ENCODE results near the gene PAX3. TPM values are rescaled to one million over a fixed set of nuclear protein-coding genes. Genes with fewer than 3 reads are reported as not detected.

The PAX3 gene
- total RNA-seq, 3 donors from 2014 or later (not counting 1 experiment from before 2014, with no cell fraction given) = not detected

DNA sequence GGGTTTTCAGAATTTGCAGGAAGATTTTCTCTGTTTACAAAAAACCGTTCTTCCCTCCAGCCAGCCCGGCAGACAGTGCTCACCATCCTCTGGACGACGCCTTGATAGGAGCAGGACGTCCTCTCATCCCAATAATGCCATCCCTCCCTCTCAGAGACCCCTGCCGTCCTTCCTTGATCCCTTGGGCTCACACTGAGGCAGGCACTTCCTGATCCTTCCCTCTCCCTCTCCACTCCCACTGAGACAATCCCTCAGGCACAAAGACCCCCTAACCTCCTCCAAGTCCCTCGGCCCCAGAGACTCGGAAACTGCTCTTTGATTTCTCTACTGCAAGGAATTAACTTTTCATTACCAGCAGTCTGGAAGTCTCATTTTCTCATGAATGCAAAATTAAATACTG is 42.5 kb downstream of the PAX3 start:
- no peak for ATAC-seq
- 38% methylated on average over 8 of the region's 8 CpGs for WGBS (ENCODE audit: insufficient coverage)
- H3K27ac Mint-ChIP-seq = no peak overlapping the region

GRCh38 chr2:222255090-222255489 is 43.7 kb downstream of the PAX3 start:
- DNase-seq (no peak), ATAC-seq (no peak)
- Histone ChIP-seq H3K36me3 (ENCODE audit: control insufficient read depth, insufficient read depth, low read length) (no peaks in the 10 kb centered on the region), H3K4me1 (ENCODE audit: control insufficient read depth, insufficient read depth, low read length) (no peaks in the 10 kb centered on the region), H3K27me3 (ENCODE audit: control insufficient read depth, insufficient read depth, low read length) (no peaks in the 10 kb centered on the region), H3K27ac (ENCODE audit: low read length) (no peak overlapping the region), H3K4me3 (ENCODE audit: low read length) (no peak overlapping the region), H3K9me3 (ENCODE audit: control insufficient read depth, insufficient read depth, low read length) (no peaks in the 10 kb centered on the region)
- Mint-ChIP-seq H3K27me3 (ENCODE audit: low read depth in 2 of 2) (peaks cover 0 to 6% of the 10 kb centered on the region in 2 donors), H3K27ac (no peak overlapping the region), H3K9me3 (peaks cover 0 to 2% of the 10 kb centered on the region in 2 donors), H3K4me3 (no peak overlapping the region), H3K36me3 (no peaks in the 10 kb centered on the region), H3K4me1 (no peaks in the 10 kb centered on the region)
- TF ChIP-seq, protein P1, sequence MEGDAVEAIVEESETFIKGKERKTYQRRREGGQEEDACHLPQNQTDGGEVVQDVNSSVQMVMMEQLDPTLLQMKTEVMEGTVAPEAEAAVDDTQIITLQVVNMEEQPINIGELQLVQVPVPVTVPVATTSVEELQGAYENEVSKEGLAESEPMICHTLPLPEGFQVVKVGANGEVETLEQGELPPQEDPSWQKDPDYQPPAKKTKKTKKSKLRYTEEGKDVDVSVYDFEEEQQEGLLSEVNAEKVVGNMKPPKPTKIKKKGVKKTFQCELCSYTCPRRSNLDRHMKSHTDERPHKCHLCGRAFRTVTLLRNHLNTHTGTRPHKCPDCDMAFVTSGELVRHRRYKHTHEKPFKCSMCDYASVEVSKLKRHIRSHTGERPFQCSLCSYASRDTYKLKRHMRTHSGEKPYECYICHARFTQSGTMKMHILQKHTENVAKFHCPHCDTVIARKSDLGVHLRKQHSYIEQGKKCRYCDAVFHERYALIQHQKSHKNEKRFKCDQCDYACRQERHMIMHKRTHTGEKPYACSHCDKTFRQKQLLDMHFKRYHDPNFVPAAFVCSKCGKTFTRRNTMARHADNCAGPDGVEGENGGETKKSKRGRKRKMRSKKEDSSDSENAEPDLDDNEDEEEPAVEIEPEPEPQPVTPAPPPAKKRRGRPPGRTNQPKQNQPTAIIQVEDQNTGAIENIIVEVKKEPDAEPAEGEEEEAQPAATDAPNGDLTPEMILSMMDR (IDR thresholded peaks at IDR 0.05) = no peak
- intact Hi-C loops (cut with micrococcal nuclease) = no loop called here

More for the DNA sequence above, 42.5 kb downstream of the PAX3 start:
- Histone ChIP-seq H3K9me3 (ENCODE audit: control insufficient read depth, insufficient read depth, low read length) (no peaks in the 10 kb centered on the region), H3K36me3 (ENCODE audit: control insufficient read depth, insufficient read depth, low read length) (no peaks in the 10 kb centered on the region), H3K27ac (ENCODE audit: low read length) (no peak overlapping the region), H3K4me3 (ENCODE audit: low read length) (no peak overlapping the region), H3K4me1 (ENCODE audit: control insufficient read depth, insufficient read depth, low read length) (no peaks in the 10 kb centered on the region), H3K27me3 (ENCODE audit: control insufficient read depth, insufficient read depth, low read length) (no peaks in the 10 kb centered on the region)
- intact Hi-C loops (cut with micrococcal nuclease) = no loop called here
- TF ChIP-seq, protein P1 (IDR thresholded peaks at IDR 0.05) = no peak
- Mint-ChIP-seq H3K9me3 (peaks cover 0 to 2% of the 10 kb centered on the region in 2 donors), H3K4me1 (no peaks in the 10 kb centered on the region), H3K36me3 (no peaks in the 10 kb centered on the region), H3K4me3 (no peak overlapping the region), H3K27me3 (ENCODE audit: low read depth in 2 of 2) (peaks cover 0 to 6% of the 10 kb centered on the region in 2 donors)
- DNase-seq = no peak

DNA sequence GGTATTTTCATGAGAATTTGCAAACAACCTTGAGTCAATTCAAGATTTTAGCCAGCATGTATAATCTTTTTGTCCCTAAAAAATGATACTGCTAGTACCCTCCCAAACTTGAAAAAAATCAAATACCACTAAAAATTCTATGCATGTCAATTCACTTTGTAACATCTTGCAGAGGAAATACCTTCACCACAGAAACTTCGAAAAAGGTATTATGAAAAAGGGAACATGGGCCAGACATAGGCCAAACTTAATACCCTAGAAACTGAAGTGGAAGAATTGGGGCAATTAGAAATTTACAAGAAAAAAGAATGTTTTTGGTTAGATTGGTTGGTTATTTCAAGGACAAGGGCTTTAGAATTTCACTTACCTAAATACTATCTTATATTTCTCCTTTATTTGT is 48.5 kb downstream of the PAX3 start:
- Histone ChIP-seq H3K36me3 (ENCODE audit: control insufficient read depth, insufficient read depth, low read length) (no peaks in the 10 kb centered on the region), H3K9me3 (ENCODE audit: control insufficient read depth, insufficient read depth, low read length) (no peaks in the 10 kb centered on the region), H3K27ac (ENCODE audit: low read length) (no peak overlapping the region), H3K4me3 (ENCODE audit: low read length) (no peak overlapping the region), H3K27me3 (ENCODE audit: control insufficient read depth, insufficient read depth, low read length) (no peaks in the 10 kb centered on the region), H3K4me1 (ENCODE audit: control insufficient read depth, insufficient read depth, low read length) (no peaks in the 10 kb centered on the region)
- Mint-ChIP-seq H3K4me1 (no peaks in the 10 kb centered on the region), H3K4me3 (no peak overlapping the region), H3K36me3 (no peaks in the 10 kb centered on the region), H3K27ac (no peak overlapping the region), H3K9me3 (peaks cover 5 to 6% of the 10 kb centered on the region in 2 donors), H3K27me3 (ENCODE audit: low read depth in 2 of 2) (peaks cover 0 to 2% of the 10 kb centered on the region in 2 donors)
- DNase-seq (no peak), ATAC-seq (no peak)
- TF ChIP-seq, protein P1 (IDR thresholded peaks at IDR 0.05) = no peak
- intact Hi-C loops (cut with micrococcal nuclease) = no loop called here
- WGBS (ENCODE audit: insufficient coverage) = no CpG with 5 or more reads among the region's 1 CpG

- Mint-ChIP-seq H3K9me3 (peaks cover 6% of the 10 kb centered on the region in 2 donors), H3K27ac (no peak overlapping the region), H3K27me3 (ENCODE audit: low read depth in 2 of 2) (peaks cover 0 to 4% of the 10 kb centered on the region in 2 donors), H3K4me3 (no peak overlapping the region), H3K36me3 (no peaks in the 10 kb centered on the region), H3K4me1 (no peaks in the 10 kb centered on the region)
- TF ChIP-seq, protein P1 (IDR thresholded peaks at IDR 0.05) = no peak
- DNase-seq (no peak), ATAC-seq (no peak)
- Histone ChIP-seq H3K27me3 (ENCODE audit: control insufficient read depth, insufficient read depth, low read length) (no peaks in the 10 kb centered on the region), H3K36me3 (ENCODE audit: control insufficient read depth, insufficient read depth, low read length) (no peaks in the 10 kb centered on the region), H3K27ac (ENCODE audit: low read length) (no peak overlapping the region), H3K4me3 (ENCODE audit: low read length) (no peak overlapping the region), H3K4me1 (ENCODE audit: control insufficient read depth, insufficient read depth, low read length) (no peaks in the 10 kb centered on the region), H3K9me3 (ENCODE audit: control insufficient read depth, insufficient read depth, low read length) (no peaks in the 10 kb centered on the region)
- WGBS (ENCODE audit: insufficient coverage) = 80% methylated on average over 5 of the region's 5 CpGs
- intact Hi-C loops (cut with micrococcal nuclease) = no loop called here
These were observed 49.4 kb downstream of the PAX3 start for GRCh38 chr2:222249444-222249843.
